ENCODE measurements around the gene VARS2.
"Not testable (repeated sequence)": the region's sequence is repeated elsewhere in the genome, so short reads cannot be mapped to it uniquely, and the experiment has no call there.

The VARS2 gene

DNA sequence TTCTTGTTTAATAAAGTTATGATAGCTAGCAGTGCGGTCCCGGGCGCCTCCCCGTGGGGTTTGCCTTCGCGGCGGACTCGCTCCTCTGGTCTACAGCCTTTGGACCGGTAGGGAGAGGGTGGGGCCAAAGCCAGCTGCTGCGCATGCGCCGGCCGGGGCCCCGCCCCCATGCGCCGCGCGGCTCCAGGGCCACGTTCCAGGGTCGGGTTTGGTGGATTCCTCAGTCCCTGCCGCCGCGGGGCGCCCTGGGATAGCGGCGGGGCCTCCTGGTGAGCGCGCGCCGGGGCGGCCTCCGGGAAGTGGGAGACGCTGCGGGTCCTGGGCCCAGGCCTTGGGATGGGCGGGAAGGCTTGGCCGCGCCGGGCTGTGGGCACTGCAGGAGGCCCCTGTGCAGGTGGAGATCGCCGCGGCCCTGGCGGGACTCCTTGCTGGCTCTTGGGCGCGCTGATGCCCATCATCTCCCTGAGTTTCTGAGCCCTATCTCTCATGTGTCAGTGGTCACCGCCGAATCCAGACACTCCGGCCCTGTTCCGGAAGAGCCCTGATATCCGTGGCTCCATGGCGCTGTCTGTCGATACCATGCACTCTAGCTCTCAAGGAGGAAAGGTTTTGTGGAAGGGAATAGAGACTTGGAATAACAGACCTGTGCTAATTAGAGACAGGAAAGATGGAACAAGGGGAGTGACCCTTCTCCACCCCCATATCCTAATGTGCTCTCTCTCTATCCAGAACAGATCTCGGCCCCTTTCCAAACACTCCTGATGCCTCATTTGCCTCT is at the start of gene VARS2:
TSS of gene VARS2 (plus strand) at position 163 of the 778 bp plus-strand sequence. CDS start at position 762, 599 bp downstream.
- peak; percentile 76 to 84 for DNase-seq (ENCODE audit: extremely low read depth in 1 of 2, low read depth in 1 of 2)

DNA sequence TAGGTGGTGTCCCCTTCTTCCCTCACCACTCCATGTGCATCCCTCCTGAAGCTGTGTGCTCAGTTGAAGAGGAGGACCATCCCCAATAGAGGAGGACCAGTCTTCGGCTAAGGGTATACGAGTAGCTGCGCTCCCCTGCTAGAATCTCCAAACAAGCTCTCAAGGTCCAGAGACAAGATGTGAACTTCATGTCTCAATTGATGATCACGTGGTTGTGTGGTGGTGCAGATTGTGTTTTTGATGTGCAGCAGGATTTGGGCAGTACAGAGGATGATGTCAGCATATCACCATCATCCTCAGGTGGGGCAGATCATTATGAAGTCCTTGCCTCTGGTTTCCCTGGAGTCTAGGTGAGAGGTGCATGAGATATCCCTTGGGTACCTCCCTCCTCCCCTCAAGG is 49.7 kb upstream of the VARS2 start:
- DNase-seq (ENCODE audit: extremely low read depth in 1 of 2, low read depth in 1 of 2), result no peak

- not testable (repeated sequence) for DNase-seq (ENCODE audit: extremely low read depth in 1 of 2, low read depth in 1 of 2)
These were observed 44.7 kb upstream of the VARS2 start for GRCh38 chr6:30869241-30869749.

DNA sequence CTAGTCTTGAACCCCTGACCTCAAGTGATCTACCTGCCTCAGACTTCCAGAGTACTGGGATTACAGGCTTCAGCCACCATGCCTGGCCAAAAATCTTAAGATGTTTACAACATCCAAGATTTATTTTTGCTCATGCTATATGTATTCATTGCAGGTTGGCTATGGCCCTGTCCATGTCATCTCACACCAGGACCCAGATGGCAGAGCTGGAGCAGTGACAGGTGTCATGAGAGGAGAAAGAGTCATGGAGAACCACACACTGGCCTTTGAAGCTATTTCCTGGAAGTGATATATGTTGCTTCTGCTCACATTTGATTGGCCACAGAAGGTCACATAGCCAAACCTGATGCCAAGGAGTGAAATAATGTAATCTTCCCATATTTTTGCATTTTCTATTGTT is 43.5 kb upstream of the VARS2 start:
- DNase-seq (ENCODE audit: extremely low read depth in 1 of 2, low read depth in 1 of 2), result no peak

GRCh38 chr6:30871592-30872183 is 42.4 kb upstream of the VARS2 start:
- no peak for DNase-seq (ENCODE audit: extremely low read depth in 1 of 2, low read depth in 1 of 2)

DNA sequence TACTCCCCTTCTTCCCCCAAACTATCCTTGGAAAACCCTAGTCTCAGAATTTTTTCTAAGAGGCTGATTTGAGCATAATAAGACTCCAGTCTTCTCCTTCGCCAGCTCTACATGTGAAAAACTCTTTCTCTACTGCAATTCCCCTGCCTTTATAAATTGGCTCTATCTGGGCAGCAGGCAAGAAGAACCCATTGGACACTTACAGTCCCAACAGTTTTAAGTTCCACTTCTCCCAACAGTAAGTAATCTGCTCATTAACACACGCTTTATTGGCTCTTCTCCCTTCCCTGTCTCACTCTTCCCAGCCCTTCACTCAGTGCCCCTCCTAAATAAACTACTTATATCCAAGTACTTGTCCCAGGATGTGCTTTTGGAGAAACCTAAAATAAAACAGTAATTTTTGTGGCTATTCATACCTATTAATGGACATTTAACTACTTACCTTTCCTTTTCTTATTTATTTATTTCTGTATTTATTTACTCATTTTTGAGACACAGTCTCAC is 40.8 kb upstream of the VARS2 start:
- DNase-seq (ENCODE audit: extremely low read depth in 1 of 2, low read depth in 1 of 2), result no peak

GRCh38 chr6:30873795-30874194 is 40.2 kb upstream of the VARS2 start:
- DNase-seq (ENCODE audit: extremely low read depth in 1 of 2, low read depth in 1 of 2), result not testable (repeated sequence)

GRCh38 chr6:30875244-30876038 is 38.6 kb upstream of the VARS2 start:
- DNase-seq (ENCODE audit: extremely low read depth in 1 of 2, low read depth in 1 of 2), result no peak

- DNase-seq (ENCODE audit: extremely low read depth in 1 of 2, low read depth in 1 of 2), result no peak
These were observed 37.9 kb upstream of the VARS2 start for GRCh38 chr6:30876039-30876730.

DNA sequence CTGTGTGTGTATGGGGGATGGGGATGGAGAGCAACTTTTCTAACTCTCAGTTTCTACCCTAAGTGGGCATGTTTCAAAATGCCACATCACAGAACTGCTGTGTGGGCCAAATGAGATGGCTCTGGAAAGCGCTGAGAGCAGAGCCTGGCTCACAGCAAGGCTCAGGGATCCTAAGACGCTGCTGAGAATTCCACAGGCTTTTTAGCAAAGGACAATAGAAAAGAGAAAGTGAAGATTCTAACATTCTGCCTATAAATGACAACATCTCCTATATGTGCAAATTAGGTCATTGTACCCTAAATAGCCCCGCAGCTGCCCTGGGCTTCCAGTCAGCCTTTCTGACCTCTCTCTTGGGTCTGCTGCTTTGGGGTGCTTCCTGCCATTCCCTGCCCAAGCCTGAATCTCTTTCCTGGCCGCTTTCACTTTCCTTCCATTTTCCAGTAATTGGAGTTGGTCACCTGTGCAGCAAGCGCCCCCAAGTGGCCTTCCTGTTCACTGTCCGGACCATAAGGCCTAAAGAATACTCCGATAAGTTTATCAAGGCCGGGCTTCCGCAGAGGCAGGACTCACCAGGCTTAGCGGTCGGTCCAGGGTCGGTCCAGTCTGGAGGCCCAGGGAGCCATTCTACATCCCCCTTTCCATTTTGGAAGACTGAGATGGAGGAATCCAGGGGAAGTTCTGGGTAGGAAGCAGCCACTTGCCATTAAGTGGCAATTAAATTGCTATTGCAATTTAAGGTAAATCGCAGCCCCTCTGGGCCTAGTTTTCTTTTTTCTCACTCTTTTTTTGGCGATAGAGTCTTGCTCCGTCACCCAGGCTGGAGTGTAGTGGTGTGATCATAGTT is 36.4 kb upstream of the VARS2 start:
- peak; percentile 42 to 70 for DNase-seq (ENCODE audit: extremely low read depth in 1 of 2, low read depth in 1 of 2)

DNA sequence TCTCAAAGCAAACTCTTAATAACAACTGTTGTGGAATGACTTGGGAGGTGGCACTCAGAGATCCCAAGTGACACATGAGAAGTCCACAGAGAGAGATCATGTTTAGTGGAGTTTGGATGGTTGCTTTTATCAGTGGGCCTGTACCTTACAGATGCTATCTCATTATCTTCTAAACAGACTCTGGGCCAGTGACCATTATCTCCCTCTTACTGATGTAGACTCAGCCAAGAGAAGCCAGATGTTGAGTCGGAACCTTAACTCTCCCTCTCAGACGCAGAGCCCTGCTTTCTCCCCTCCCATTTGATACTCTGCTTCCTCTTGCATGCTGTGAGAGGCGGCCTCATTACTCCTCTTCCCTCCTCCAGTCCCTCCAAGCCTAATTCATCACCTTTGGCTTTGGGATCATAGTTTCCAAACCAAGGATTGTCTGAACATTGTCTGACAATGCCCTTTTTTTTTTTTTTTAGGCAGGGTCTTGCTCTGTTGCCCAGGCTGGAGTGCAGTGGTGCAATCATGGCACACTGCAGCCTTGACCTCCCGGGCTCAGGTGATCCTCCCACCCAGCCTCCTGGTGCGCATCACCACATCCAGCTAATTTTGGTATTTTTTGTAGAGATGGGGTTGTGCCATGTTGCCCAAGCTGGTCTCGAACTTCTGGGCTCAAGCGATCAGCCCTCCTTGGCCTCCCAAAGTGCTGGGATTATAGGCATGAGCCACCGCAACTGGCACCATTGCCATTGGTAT is 34.2 kb upstream of the VARS2 start:
- DNase-seq (ENCODE audit: extremely low read depth in 1 of 2, low read depth in 1 of 2), result no peak

DNA sequence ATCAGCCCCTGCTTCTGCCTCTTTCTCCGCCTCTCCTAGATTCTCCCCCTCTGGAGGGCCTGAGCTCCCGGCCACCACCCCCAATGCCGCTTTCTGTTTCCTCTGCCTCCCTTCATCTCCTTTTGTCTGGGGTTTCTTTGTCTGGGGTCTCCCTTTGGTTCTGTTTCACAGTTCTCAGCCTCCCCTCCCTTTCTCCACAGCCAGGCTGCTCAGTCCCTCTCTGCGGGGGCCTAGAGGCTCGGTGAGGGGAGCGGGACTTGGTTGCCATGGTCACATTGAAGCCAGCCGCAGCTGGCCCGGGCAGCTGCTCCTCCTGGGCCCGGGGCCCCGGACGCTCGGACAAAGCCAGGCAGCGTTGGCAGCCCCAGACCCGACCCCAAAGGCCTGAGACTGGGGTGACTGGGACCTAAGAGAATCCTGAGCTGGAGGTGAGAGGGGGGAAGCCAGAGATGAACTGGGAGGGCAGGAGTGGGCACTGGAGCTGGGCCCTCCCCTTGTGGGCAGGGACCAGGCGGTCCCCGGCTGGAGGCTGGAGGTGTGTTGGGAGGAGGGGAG is 33.3 kb upstream of the VARS2 start:
- DNase-seq (ENCODE audit: extremely low read depth in 1 of 2, low read depth in 1 of 2), result no peak

DNA sequence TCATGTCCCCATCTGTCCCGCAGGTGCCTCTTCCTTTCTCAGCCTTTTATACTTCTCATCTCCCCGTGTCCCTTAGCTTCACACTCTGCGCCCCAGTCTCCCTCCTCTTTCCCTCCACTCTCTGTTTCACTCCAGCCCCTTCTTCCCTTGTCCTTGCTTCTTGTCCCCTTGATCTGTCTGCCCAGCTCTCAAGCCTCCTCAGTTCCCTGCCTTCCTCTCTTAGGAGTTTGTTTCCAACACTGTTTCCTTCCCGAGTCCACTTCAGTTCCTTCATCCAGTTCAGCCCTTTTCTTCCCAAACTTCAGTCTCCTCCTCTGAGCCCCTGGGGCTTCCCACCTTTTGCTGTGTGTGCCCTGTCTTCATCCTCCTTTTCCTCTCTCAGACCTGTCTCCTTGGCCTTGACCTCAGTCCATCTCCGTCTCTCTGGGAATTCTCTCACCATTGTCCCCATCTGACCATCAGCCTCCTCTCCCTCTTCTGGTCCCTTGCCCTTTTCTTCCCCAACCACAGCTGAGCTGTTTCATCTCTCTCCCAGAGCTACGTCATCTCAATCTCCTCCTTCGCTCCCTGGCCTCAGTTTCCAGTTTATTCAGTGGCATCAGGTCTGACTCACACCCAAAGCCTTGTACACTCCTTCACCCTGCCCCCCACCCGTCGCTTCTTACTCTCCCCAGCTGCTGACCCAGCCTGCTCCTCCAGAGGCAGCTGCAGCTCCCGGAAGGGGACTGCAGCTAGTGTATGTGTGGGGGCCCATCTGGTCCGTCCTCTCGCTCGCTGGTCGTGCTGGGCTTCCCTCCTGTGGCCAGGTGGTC is 32.4 kb upstream of the VARS2 start:
- no peak for DNase-seq (ENCODE audit: extremely low read depth in 1 of 2, low read depth in 1 of 2)

- no peak for DNase-seq (ENCODE audit: extremely low read depth in 1 of 2, low read depth in 1 of 2)
These were observed 31.8 kb upstream of the VARS2 start for GRCh38 chr6:30882204-30882758.

- DNase-seq (ENCODE audit: extremely low read depth in 1 of 2, low read depth in 1 of 2), result no peak
These were observed 31.0 kb upstream of the VARS2 start for GRCh38 chr6:30882759-30883684.

- DNase-seq (ENCODE audit: extremely low read depth in 1 of 2, low read depth in 1 of 2), result no peak
These were observed 30.1 kb upstream of the VARS2 start, which contains the start of gene DDR1 for GRCh38 chr6:30883685-30884520. DDR1 (plus strand) TSS chr6:30884519; CDS start chr6:30888730, 4,211 bp downstream.
